Measurements from ENCODE around the gene NPY1R.

Gene NPY1R

DNA sequence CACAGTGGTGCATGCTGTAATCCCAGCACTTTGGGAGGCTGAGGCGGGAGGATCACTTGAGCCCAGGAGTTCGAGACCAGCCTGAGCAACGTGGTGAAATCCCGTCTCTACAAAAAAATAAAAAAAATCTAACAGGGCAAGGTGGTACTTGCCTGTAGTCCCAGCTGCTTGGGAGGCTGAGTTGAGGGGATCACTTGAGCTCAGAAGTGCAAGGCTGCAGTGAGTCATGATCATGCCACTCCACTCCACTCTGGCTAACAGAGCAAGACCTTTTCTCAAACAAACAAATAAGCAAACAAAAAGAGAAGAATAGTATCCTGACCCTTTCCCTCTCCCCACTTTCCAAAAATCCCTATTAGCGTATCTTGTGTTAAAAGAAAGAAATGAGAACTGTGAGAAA, 52.7 kb downstream of the NPY1R start:
- no peak for DNase-seq (ENCODE audit: low read depth in 2 of 2)

GRCh38 chr4:163274861-163275260, 57.5 kb downstream of the NPY1R start:
- no peak for DNase-seq (ENCODE audit: low read depth in 2 of 2)
